Fibroblast of lung (primary cell): ENCODE measurements around the gene SPTAN1.

ENCODE experiments used
- CTCF ChIP-seq, 2 donors: IDR thresholded peaks in 1 of 2; conservative IDR thresholded peaks in 1 of 2; 1 replicate in 1 of 2; 2 replicates in 1 of 2; pipeline ENCODE4 v1.5.1; 2011 to 2012; ENCODE audit warnings: low read length in 2 of 2, control low read depth in 1 of 2, inconsistent platforms in 1 of 2, low read depth in 1 of 2, mild to moderate bottlenecking in 1 of 2
- EZH2 ChIP-seq: IDR thresholded peaks from 2 replicates; pipeline ENCODE4 v1.5.1; 2012; ENCODE audit warnings: low read length, control low read depth, mild to moderate bottlenecking; ENCODE audit errors: missing control alignments

- no peak for TF ChIP-seq CTCF (conservative IDR thresholded peaks at IDR 0.05 in 1 of 2, IDR thresholded peaks at IDR 0.05 in 1 of 2; ENCODE audit: low read depth in 1 of 2, low read length in 2 of 2)
- TF ChIP-seq EZH2: no peak
Observed at GRCh38 chr9:128579194-128579593, 26.8 kb downstream of the SPTAN1 start.
